ENCODE data around the gene SORCS2. TPM values are rescaled to one million over a fixed set of nuclear protein-coding genes. Genes with fewer than 3 reads are reported as not detected.

Gene SORCS2
- total and polyA plus RNA-seq, 2 of the 4 experiments (the other 2 are of a cell fraction), result 0.36 to 0.62 TPM

DNA sequence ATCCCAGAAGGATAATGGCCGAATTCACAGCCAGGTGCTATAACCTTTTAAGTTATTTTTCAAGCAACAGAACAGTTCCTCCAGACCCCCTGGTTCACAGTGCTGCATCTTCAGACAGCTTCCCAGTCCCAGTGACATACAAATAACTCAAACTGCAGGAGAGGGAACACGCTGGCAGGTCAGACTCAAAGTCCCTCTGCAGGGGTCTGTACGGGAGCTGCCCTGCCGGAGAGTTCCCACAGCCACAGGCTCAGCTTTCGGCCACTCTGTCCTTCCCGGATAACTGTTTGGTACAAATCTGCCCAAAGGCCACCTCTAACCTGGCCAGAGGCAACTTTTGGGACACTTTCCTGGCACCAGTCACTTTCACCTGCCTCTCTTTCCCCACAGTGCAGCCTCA lies 517.1 kb downstream of the SORCS2 start:
- H4K91ac ChIP-seq (ENCODE audit: insufficient read depth, low read depth, low read length), result no peak overlapping the region
- H3K23ac ChIP-seq (ENCODE audit: low read depth, low read length), result no peak overlapping the region
- no peak overlapping the region for H2AK5ac ChIP-seq (ENCODE audit: low read depth, low read length)
- H2BK120ac ChIP-seq (ENCODE audit: low read depth, low read length), result no peak overlapping the region
- no peaks in the 10 kb centered on the region for H3K79me1 ChIP-seq (ENCODE audit: low read depth in 1 of 2, low read length in 2 of 2)
- ChIA-PET POLR2A (ENCODE audit: unreplicated experiment) (no interaction called here), CTCF (no interaction called here)
- in situ Hi-C loops (cut with MboI; ENCODE audit: low sequenced_read_pairs), result no loop called here
- H3K9me3 ChIP-seq (ENCODE audit: control insufficient read depth, insufficient read depth, low read length), result peaks cover 5% of the 10 kb centered on the region
- no peak for TF ChIP-seq SMC3 (IDR thresholded peaks at IDR 0.05; ENCODE audit: low read depth, low read length)
- no peak for TF ChIP-seq POLR2A (IDR thresholded peaks at IDR 0.05; ENCODE audit: low read depth, low read length)
- no peak for TF ChIP-seq RAD21 (IDR thresholded peaks at IDR 0.05; ENCODE audit: low read length)
- no peak for TF ChIP-seq BHLHE40 (IDR thresholded peaks at IDR 0.05; ENCODE audit: low read depth, low read length)
- TF ChIP-seq RCOR1 (IDR thresholded peaks at IDR 0.05; ENCODE audit: insufficient replicate concordance, low read length), result no peak
- TF ChIP-seq RFX5 (IDR thresholded peaks at IDR 0.05; ENCODE audit: low read depth, low read length), result no peak
- TF ChIP-seq, protein P1, sequence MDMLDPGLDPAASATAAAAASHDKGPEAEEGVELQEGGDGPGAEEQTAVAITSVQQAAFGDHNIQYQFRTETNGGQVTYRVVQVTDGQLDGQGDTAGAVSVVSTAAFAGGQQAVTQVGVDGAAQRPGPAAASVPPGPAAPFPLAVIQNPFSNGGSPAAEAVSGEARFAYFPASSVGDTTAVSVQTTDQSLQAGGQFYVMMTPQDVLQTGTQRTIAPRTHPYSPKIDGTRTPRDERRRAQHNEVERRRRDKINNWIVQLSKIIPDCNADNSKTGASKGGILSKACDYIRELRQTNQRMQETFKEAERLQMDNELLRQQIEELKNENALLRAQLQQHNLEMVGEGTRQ (IDR thresholded peaks at IDR 0.05; ENCODE audit: low read depth, low read length), result no peak
- TF ChIP-seq MAZ (IDR thresholded peaks at IDR 0.05; ENCODE audit: borderline replicate concordance, low read depth, low read length), result no peak
- TF ChIP-seq MAFK (IDR thresholded peaks at IDR 0.05; ENCODE audit: low read depth, low read length), result no peak
- no peak for TF ChIP-seq CEBPB (IDR thresholded peaks at IDR 0.05; ENCODE audit: low read depth, low read length)
- no peak overlapping the region for H4K8ac ChIP-seq (ENCODE audit: low read depth in 2 of 2, low read length in 2 of 2)
- H3K36me3 ChIP-seq (ENCODE audit: control insufficient read depth, insufficient read depth, low read length), result no peaks in the 10 kb centered on the region
- BruUV-seq (replicated peaks), result no TSS peak
- H4K5ac ChIP-seq (ENCODE audit: low read depth, low read length), result no peak overlapping the region
- H3K9ac ChIP-seq (ENCODE audit: low read depth, low read length), result no peak overlapping the region
- no peaks in the 10 kb centered on the region for H4K20me1 ChIP-seq (ENCODE audit: insufficient read depth, low read length)
- no peak overlapping the region for H3K56ac ChIP-seq (ENCODE audit: extremely low read depth, insufficient read depth, low read length)
- H3K4me1 ChIP-seq (ENCODE audit: control insufficient read depth, insufficient read depth, low read length), result no peaks in the 10 kb centered on the region
- no peak overlapping the region for H2BK15ac ChIP-seq (ENCODE audit: low read depth, low read length)
- intact Hi-C loops (cut with micrococcal nuclease), result no loop called here
- ATAC-seq (ENCODE audit: low read depth), result no peak
- no peak overlapping the region for H3K18ac ChIP-seq (ENCODE audit: low read depth, low read length)
- no peak overlapping the region for H3K4me2 ChIP-seq (ENCODE audit: low read depth, low read length)
- WGBS, 2 experiments (ENCODE audit: extremely low coverage in 2 of 2, insufficient read length in 1 of 2), result 71% methylated on average over 3 of the region's 6 CpGs; no CpG with 5 or more reads in 1 of the 2 experiments
- no peak overlapping the region for H2AK9ac ChIP-seq (replicated peaks; ENCODE audit: low read depth, low read length, poor library complexity)
- H2AFZ ChIP-seq (replicated peaks; ENCODE audit: low read length, poor library complexity), result no peak overlapping the region
- H3K4ac ChIP-seq (ENCODE audit: low read depth, low read length), result no peak overlapping the region
- H3K14ac ChIP-seq (replicated peaks; ENCODE audit: low read depth, low read length), result no peak overlapping the region
- H3K4me3 ChIP-seq (ENCODE audit: insufficient read depth, low read depth, low read length), result no peak overlapping the region
- peaks cover 38% of the 10 kb centered on the region for H3K27me3 ChIP-seq (ENCODE audit: control insufficient read depth, insufficient read depth, low read length)
- no peak for DNase-seq
- no peak overlapping the region for H2BK5ac ChIP-seq (ENCODE audit: low read depth, low read length, poor library complexity, severe bottlenecking)
- no peaks in the 10 kb centered on the region for H3K9me1 ChIP-seq (ENCODE audit: insufficient read depth, low read length)
- no peak overlapping the region for H2BK20ac ChIP-seq (ENCODE audit: low read depth, low read length)
- H3K27ac ChIP-seq (ENCODE audit: insufficient read depth, low read length), result no peak overlapping the region
- dilution Hi-C loops (cut with HindIII; ENCODE audit: low sequenced_read_pairs, unreplicated experiment), result no loop called here
